WTC11 (cell line): Measurements from ENCODE around the gene DMD. TPM values are rescaled to one million over a fixed set of nuclear protein-coding genes. Genes with fewer than 3 reads are reported as not detected.

ENCODE experiments used
- ATAC-seq: fragments of 200-7000 bp; cut with Tn5 transposase; 2 replicates; pipeline ENCODE4 v1.10.0; 2021; ENCODE audit warnings: mild to moderate bottlenecking, moderate library complexity
- CTCF ChIA-PET: fragments of 300-600 bp; sonication (Branson Sonifier 250); formaldehyde crosslinking; loops from one replicate; lab custom pipeline; 2021; ENCODE audit warnings: antibody characterized with exemption; lab: Charles Lee
- POLR2A ChIA-PET: fragments of 350-600 bp; sonication (Branson Sonifier 250); formaldehyde crosslinking; loops from one replicate; lab custom pipeline; 2021; ENCODE audit warnings: antibody characterized with exemption; lab: Charles Lee
- DNase-seq: peaks from one replicate; pipeline ENCODE4 v3.0.0; 2021; ENCODE audit warnings: low spot score
- H3K27ac Mint-ChIP-seq: 2 replicates; pipeline ENCODE4 v1.8.0; 2021; ENCODE audit warnings: mixed read lengths
- H3K27me3 Mint-ChIP-seq: 2 replicates; pipeline ENCODE4 v1.8.0; 2021; ENCODE audit warnings: low read depth, mild to moderate bottlenecking, moderate library complexity, mixed read lengths
- H3K36me3 Mint-ChIP-seq: 2 replicates; pipeline ENCODE4 v1.8.0; 2021; ENCODE audit warnings: mixed read lengths
- H3K4me1 Mint-ChIP-seq: 2 replicates; pipeline ENCODE4 v1.8.0; 2022; ENCODE audit warnings: mixed read lengths
- H3K4me3 Mint-ChIP-seq: 2 replicates; pipeline ENCODE4 v1.8.0; 2021; ENCODE audit warnings: mild to moderate bottlenecking, moderate library complexity, mixed read lengths
- H3K9me3 Mint-ChIP-seq: 2 replicates; pipeline ENCODE4 v1.8.0; 2021; ENCODE audit warnings: mixed read lengths
- E2F4 ChIP-seq: sonication (generic); formaldehyde crosslinking; IDR thresholded peaks from 2 replicates; pipeline ENCODE4 v1.8.1; 2022; ENCODE audit warnings: low read depth, mild to moderate bottlenecking, moderate library complexity, missing genetic modification reagents, borderline replicate concordance
- ESRRA ChIP-seq: sonication (generic); formaldehyde crosslinking; IDR thresholded peaks from 2 replicates; pipeline ENCODE4 v1.8.1; 2022; ENCODE audit warnings: mild to moderate bottlenecking, missing genetic modification reagents, borderline replicate concordance
- FOXJ3 ChIP-seq: sonication (generic); formaldehyde crosslinking; IDR thresholded peaks from 2 replicates; pipeline ENCODE4 v1.9.0; 2021; ENCODE audit warnings: missing genetic modification reagents, mild to moderate bottlenecking, borderline replicate concordance
- IRF1 ChIP-seq: sonication (generic); formaldehyde crosslinking; IDR thresholded peaks from 2 replicates; pipeline ENCODE4 v1.8.0; 2023; ENCODE audit warnings: missing genetic modification reagents
- KAT7 ChIP-seq: sonication (generic); formaldehyde crosslinking; IDR thresholded peaks from 2 replicates; pipeline ENCODE4 v1.8.1; 2023; ENCODE audit warnings: missing genetic modification reagents, mild to moderate bottlenecking, borderline replicate concordance
- MAX ChIP-seq: sonication (generic); formaldehyde crosslinking; IDR thresholded peaks from 2 replicates; pipeline ENCODE4 v1.8.0; 2022; ENCODE audit warnings: mild to moderate bottlenecking, missing genetic modification reagents
- NFATC4 ChIP-seq: fragments of 250-450 bp; sonication (Bioruptor Pico); IDR thresholded peaks from 2 replicates; pipeline ENCODE4 v1.9.0; 2021; ENCODE audit warnings: mild to moderate bottlenecking
- PREB ChIP-seq: sonication (generic); formaldehyde crosslinking; IDR thresholded peaks from 2 replicates; pipeline ENCODE4 v1.8.1; 2022; ENCODE audit warnings: mild to moderate bottlenecking, missing genetic modification reagents, moderate library complexity, borderline replicate concordance
- RORB ChIP-seq: fragments of 250-450 bp; sonication (Bioruptor Pico); IDR thresholded peaks from 2 replicates; pipeline ENCODE4 v1.9.0; 2021; ENCODE audit warnings: mild to moderate bottlenecking
- TEAD1 ChIP-seq: sonication (generic); formaldehyde crosslinking; IDR thresholded peaks from 2 replicates; pipeline ENCODE4 v1.8.0; 2022; ENCODE audit warnings: mild to moderate bottlenecking, missing genetic modification reagents
- TEAD4 ChIP-seq: sonication (generic); formaldehyde crosslinking; IDR thresholded peaks from 2 replicates; pipeline ENCODE4 v1.8.0; 2022; ENCODE audit warnings: mild to moderate bottlenecking, missing genetic modification reagents
- ZNF138 ChIP-seq: sonication (generic); formaldehyde crosslinking; conservative IDR thresholded peaks from 2 replicates; pipeline ENCODE4 v1.8.1; 2022; ENCODE audit warnings: mild to moderate bottlenecking, moderate library complexity, missing genetic modification reagents
- ZNF232 ChIP-seq: sonication (generic); formaldehyde crosslinking; IDR thresholded peaks from 2 replicates; pipeline ENCODE4 v1.8.0; 2022; ENCODE audit warnings: mild to moderate bottlenecking, missing genetic modification reagents
- ZNF416 ChIP-seq: fragments of 250-450 bp; sonication (Bioruptor Pico); IDR thresholded peaks from 2 replicates; pipeline ENCODE4 v1.9.0; 2021; ENCODE audit warnings: mild to moderate bottlenecking, inconsistent platforms
- total RNA-seq: library from RNA; stranded (reverse); gene quantifications from 3 replicates; pipeline ENCODE4 v1.2.3, GENCODE V29; 2021
- TF ChIP-seq, protein P1 (sequence below): fragments of 250-450 bp; sonication (Bioruptor Pico); IDR thresholded peaks from 2 replicates; pipeline ENCODE4 v1.9.0; 2021; ENCODE audit warnings: mild to moderate bottlenecking
- TF ChIP-seq, protein P2 (sequence below): fragments of 200-600 bp; IDR thresholded peaks from 2 replicates; pipeline ENCODE4 v1.8.0; 2022; ENCODE audit warnings: antibody characterized with exemption
- TF ChIP-seq, protein P3 (sequence below): fragments of 250-450 bp; sonication (Bioruptor Pico); conservative IDR thresholded peaks from 2 replicates; pipeline ENCODE4 v1.9.0; 2021; ENCODE audit warnings: mild to moderate bottlenecking
- TF ChIP-seq, protein P4 (sequence below): sonication (generic); formaldehyde crosslinking; IDR thresholded peaks from 2 replicates; pipeline ENCODE4 v1.8.0; 2022; ENCODE audit warnings: mild to moderate bottlenecking, missing genetic modification reagents

The DMD gene
- total RNA-seq, 1 experiment from 2014 or later, result 9.1 TPM

- TF ChIP-seq E2F4 (CRISPR knock-in tag) (no peak), NFATC4 (no peak), RORB (CRISPR knock-in tag) (no peak)
- TF ChIP-seq, all 79 proteins: peak for 0
These were observed 1975.1 kb downstream of the DMD start (continued) for GRCh38 chrX:31236231-31236630.

DNA sequence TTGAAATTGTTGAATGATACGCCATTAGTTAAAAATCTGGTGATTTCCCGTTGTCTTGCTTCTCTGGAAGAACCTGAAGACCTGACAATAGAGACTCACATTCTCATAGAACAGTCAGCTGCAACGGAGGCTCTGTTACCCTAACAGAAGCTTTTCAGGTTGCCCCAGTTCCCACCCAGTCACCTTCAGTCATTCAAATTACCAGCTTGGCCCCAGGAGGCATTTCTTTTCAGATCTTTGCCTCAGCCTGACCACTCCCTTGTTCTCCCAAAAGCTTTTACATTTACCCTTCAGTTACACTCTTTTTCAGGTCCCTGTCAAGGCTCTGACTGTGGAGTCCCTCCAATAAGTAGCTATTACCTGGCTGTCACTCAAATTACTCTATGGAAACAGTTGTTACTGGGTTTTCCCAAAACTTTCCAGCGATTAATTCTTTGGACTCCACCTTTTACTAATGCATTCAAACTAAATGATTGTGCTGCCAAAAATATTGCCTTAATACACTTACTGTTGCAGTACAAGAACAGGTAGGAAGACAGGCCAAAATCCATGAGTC is 1977.3 kb downstream of the DMD start:
- no peaks in the 10 kb centered on the region for H3K9me3 Mint-ChIP-seq
- ATAC-seq (peak; percentile 93), DNase-seq (peak; percentile 23)
- CTCF ChIA-PET, result interaction anchor here (0.7 kb wide), 1 partner anchor 197 kb away, joined by 3 read pairs; no protein-coding TSS in a partner anchor
- peak overlapping the region; percentile 54 for H3K4me3 Mint-ChIP-seq
- H3K27ac Mint-ChIP-seq, result peak overlapping the region; percentile 79
- POLR2A ChIA-PET, result interaction anchor here (0.6 kb wide), 1 partner anchor 304 kb away, joined by 7 read pairs; no protein-coding TSS in a partner anchor
- no peaks in the 10 kb centered on the region for H3K36me3 Mint-ChIP-seq
- TF ChIP-seq ZNF138 (CRISPR knock-in tag) (no peak), ZNF416 (CRISPR knock-in tag) (no peak), PREB (CRISPR knock-in tag) (no peak), NFATC4 (no peak), FOXJ3 (CRISPR knock-in tag) (no peak), MAX (no peak), ESRRA (CRISPR knock-in tag) (no peak), TEAD1 (CRISPR knock-in tag) (no peak), TEAD4 (CRISPR knock-in tag) (no peak), KAT7 (no peak), ZNF232 (CRISPR knock-in tag) (no peak), IRF1 (CRISPR knock-in tag) (no peak)
- TF ChIP-seq, protein P1, sequence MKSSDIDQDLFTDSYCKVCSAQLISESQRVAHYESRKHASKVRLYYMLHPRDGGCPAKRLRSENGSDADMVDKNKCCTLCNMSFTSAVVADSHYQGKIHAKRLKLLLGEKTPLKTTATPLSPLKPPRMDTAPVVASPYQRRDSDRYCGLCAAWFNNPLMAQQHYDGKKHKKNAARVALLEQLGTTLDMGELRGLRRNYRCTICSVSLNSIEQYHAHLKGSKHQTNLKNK, result no peak
- TF ChIP-seq, protein P2, sequence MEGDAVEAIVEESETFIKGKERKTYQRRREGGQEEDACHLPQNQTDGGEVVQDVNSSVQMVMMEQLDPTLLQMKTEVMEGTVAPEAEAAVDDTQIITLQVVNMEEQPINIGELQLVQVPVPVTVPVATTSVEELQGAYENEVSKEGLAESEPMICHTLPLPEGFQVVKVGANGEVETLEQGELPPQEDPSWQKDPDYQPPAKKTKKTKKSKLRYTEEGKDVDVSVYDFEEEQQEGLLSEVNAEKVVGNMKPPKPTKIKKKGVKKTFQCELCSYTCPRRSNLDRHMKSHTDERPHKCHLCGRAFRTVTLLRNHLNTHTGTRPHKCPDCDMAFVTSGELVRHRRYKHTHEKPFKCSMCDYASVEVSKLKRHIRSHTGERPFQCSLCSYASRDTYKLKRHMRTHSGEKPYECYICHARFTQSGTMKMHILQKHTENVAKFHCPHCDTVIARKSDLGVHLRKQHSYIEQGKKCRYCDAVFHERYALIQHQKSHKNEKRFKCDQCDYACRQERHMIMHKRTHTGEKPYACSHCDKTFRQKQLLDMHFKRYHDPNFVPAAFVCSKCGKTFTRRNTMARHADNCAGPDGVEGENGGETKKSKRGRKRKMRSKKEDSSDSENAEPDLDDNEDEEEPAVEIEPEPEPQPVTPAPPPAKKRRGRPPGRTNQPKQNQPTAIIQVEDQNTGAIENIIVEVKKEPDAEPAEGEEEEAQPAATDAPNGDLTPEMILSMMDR, result no peak
- TF ChIP-seq, protein P3, sequence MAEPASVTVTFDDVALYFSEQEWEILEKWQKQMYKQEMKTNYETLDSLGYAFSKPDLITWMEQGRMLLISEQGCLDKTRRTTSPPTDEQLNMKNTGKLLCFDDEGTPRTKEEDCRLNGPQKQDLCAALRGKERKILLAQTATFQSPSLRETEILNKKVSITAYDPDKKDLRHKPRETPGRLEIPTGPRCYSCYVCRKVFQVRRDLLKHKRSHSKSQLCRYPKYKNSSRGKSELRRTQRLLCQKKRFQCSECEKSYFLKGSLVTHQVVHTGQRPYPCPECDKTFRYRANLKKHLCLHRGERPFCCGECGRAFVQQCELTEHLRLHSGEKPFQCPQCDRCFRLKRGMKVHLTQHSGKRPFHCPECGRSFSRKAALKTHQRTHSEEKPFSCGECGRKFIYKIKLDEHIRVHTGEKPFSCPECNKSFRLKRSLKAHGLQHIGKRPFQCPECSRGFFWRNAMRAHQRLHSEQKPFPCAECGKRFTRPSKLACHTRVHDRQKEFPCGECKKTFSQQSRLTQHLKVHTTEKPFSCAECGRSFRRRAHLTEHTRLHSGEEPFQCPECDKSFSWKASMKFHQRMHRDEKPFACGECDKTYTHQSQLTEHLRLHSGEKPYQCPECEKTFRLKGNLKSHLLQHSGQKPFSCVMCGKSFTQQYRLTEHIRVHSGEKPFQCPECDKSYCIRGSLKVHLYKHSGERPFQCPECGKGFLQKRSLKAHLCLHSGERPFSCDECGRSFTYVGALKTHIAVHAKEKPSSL (CRISPR knock-in tag), result no peak
- TF ChIP-seq, protein P4, sequence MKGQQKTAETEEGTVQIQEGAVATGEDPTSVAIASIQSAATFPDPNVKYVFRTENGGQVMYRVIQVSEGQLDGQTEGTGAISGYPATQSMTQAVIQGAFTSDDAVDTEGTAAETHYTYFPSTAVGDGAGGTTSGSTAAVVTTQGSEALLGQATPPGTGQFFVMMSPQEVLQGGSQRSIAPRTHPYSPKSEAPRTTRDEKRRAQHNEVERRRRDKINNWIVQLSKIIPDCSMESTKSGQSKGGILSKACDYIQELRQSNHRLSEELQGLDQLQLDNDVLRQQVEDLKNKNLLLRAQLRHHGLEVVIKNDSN (CRISPR knock-in tag), result no peak
- H3K27me3 Mint-ChIP-seq, result no peaks in the 10 kb centered on the region
- H3K4me1 Mint-ChIP-seq, result peaks cover 57% of the 10 kb centered on the region
